ENCODE results near the gene LITAF.

Gene LITAF

GRCh38 chr16:11586856-11587642, at the start of gene LITAF:
LITAF (minus strand) TSS chr16:11586919; CDS start chr16:11556730, 30,189 bp downstream.
- peak in 1 of 2 donors; percentile 54 for DNase-seq (ENCODE audit: low read depth in 2 of 2)

- no peak for DNase-seq (ENCODE audit: low read depth in 2 of 2)
Measured at GRCh38 chr16:11636172-11636721, 49.5 kb upstream of the LITAF start.

- DNase-seq (ENCODE audit: low read depth in 2 of 2) = no peak
Measured at GRCh38 chr16:11635679-11636171, 49.0 kb upstream of the LITAF start.

GRCh38 chr16:11635113-11635652, 48.5 kb upstream of the LITAF start:
- DNase-seq (ENCODE audit: low read depth in 2 of 2) = no peak

GRCh38 chr16:11634312-11634711, 47.6 kb upstream of the LITAF start:
- no peak for DNase-seq (ENCODE audit: low read depth in 2 of 2)

- DNase-seq (ENCODE audit: low read depth in 2 of 2) = no peak
Measured at GRCh38 chr16:11633113-11633512, 46.4 kb upstream of the LITAF start.

GRCh38 chr16:11632455-11632939, 45.8 kb upstream of the LITAF start:
- DNase-seq (ENCODE audit: low read depth in 2 of 2) = no peak

GRCh38 chr16:11631214-11631613, 44.5 kb upstream of the LITAF start:
- DNase-seq (ENCODE audit: low read depth in 2 of 2) = no peak

GRCh38 chr16:11630768-11631056, 44.0 kb upstream of the LITAF start:
- no peak for DNase-seq (ENCODE audit: low read depth in 2 of 2)

GRCh38 chr16:11630046-11630767, 43.5 kb upstream of the LITAF start:
- DNase-seq (ENCODE audit: low read depth in 2 of 2) = no peak

- no peak for DNase-seq (ENCODE audit: low read depth in 2 of 2)
Measured at GRCh38 chr16:11629071-11630030, 42.6 kb upstream of the LITAF start.

GRCh38 chr16:11627822-11628457, 41.2 kb upstream of the LITAF start:
- no peak for DNase-seq (ENCODE audit: low read depth in 2 of 2)

GRCh38 chr16:11627292-11627663, 40.6 kb upstream of the LITAF start:
- DNase-seq (ENCODE audit: low read depth in 2 of 2) = no peak

- no peak for DNase-seq (ENCODE audit: low read depth in 2 of 2)
Measured at GRCh38 chr16:11626657-11627291, 40.1 kb upstream of the LITAF start.

- no peak for DNase-seq (ENCODE audit: low read depth in 2 of 2)
Measured at GRCh38 chr16:11625769-11626168, 39.0 kb upstream of the LITAF start.

GRCh38 chr16:11624636-11625607, 38.2 kb upstream of the LITAF start:
- DNase-seq (ENCODE audit: low read depth in 2 of 2) = no peak

GRCh38 chr16:11624205-11624604, 37.5 kb upstream of the LITAF start:
- no peak for DNase-seq (ENCODE audit: low read depth in 2 of 2)

- DNase-seq (ENCODE audit: low read depth in 2 of 2) = peak in 1 of 2 donors; percentile 33
Measured at GRCh38 chr16:11621920-11622651, 35.4 kb upstream of the LITAF start.

Data from stimulated activated CD8-positive, alpha-beta memory T cell treated with anti-CD3 and anti-CD28 coated beads, Interleukin-7, amount 100 ng/mL, for 4 hours (primary cell).